ENCODE data around the gene NPR1. TPM values are rescaled to one million over a fixed set of nuclear protein-coding genes. Genes with fewer than 3 reads are reported as not detected.

NPR1 gene
- total RNA-seq, 1 donor from 2014 or later = 69.4 TPM

- Histone ChIP-seq H3K27ac (peak overlapping the region; percentile 74), H3K27me3 (peaks cover 24% of the 10 kb centered on the region), H3K4me3 (peak overlapping the region; percentile 67), H3K36me3 (no peaks in the 10 kb centered on the region), H3K9me3 (no peaks in the 10 kb centered on the region), H3K4me1 (peaks cover 14% of the 10 kb centered on the region)
- TF ChIP-seq CTCF (IDR thresholded peaks at IDR 0.05) = peak; percentile 90
- DNase-seq = no peak
- ATAC-seq = peak; percentile 77
- intact Hi-C loops (cut with DNase I) = loop anchor here (5.0 kb wide), 2 partner anchors 69 to 94 kb away; no protein-coding TSS in a partner anchor
Observed at GRCh38 chr1:153677718-153678518, 570 bp upstream of the NPR1 start.

GRCh38 chr1:153679337-153680119 is 1.0 kb downstream of the NPR1 start:
- Histone ChIP-seq H3K36me3 (no peaks in the 10 kb centered on the region), H3K27me3 (peaks cover 24% of the 10 kb centered on the region), H3K27ac (peak overlapping the region; percentile 74), H3K9me3 (no peaks in the 10 kb centered on the region), H3K4me3 (peak overlapping the region; percentile 67), H3K4me1 (peaks cover 14% of the 10 kb centered on the region)
- TF ChIP-seq CTCF (IDR thresholded peaks at IDR 0.05) = no peak
- intact Hi-C loops (cut with DNase I) = loop anchor here (5.0 kb wide), 2 partner anchors 68 to 93 kb away; no protein-coding TSS in a partner anchor
- ATAC-seq = peak; percentile 63
- peak; percentile 74 for DNase-seq

GRCh38 chr1:153680120-153680403 is 1.6 kb downstream of the NPR1 start:
- DNase-seq (no peak), ATAC-seq (no peak)
- no peak overlapping the region for H3K27ac ChIP-seq
- TF ChIP-seq CTCF (IDR thresholded peaks at IDR 0.05) = no peak
- H3K27me3 ChIP-seq = peaks cover 24% of the 10 kb centered on the region
- H3K4me1 ChIP-seq = peaks cover 14% of the 10 kb centered on the region
- intact Hi-C loops (cut with DNase I) = no loop called here
- no peaks in the 10 kb centered on the region for H3K9me3 ChIP-seq
- peak overlapping the region; percentile 67 for H3K4me3 ChIP-seq
- H3K36me3 ChIP-seq = no peaks in the 10 kb centered on the region

- Histone ChIP-seq H3K4me1 (peaks cover 10% of the 10 kb centered on the region), H3K36me3 (no peaks in the 10 kb centered on the region), H3K4me3 (no peak overlapping the region), H3K27ac (no peak overlapping the region), H3K27me3 (peaks cover 21% of the 10 kb centered on the region), H3K9me3 (no peaks in the 10 kb centered on the region)
- TF ChIP-seq CTCF (IDR thresholded peaks at IDR 0.05) = no peak
- intact Hi-C loops (cut with DNase I) = no loop called here
- peak; percentile 51 for DNase-seq
- ATAC-seq = no peak
Observed at GRCh38 chr1:153682730-153683129, 4.2 kb downstream of the NPR1 start.

GRCh38 chr1:153683854-153684253 is 5.4 kb downstream of the NPR1 start:
- Histone ChIP-seq H3K4me3 (no peak overlapping the region), H3K27me3 (peaks cover 12% of the 10 kb centered on the region), H3K9me3 (no peaks in the 10 kb centered on the region), H3K4me1 (no peaks in the 10 kb centered on the region), H3K36me3 (no peaks in the 10 kb centered on the region), H3K27ac (no peak overlapping the region)
- no peak for ATAC-seq
- intact Hi-C loops (cut with DNase I) = no loop called here
- no peak for TF ChIP-seq CTCF (IDR thresholded peaks at IDR 0.05)
- no peak for DNase-seq

Data from upper lobe of right lung (tissue), 1 donor.